NCI-H1417 treated with DMSO at 0.1 percent for 48 hours (cell line): ENCODE results near the gene DDX17.

ENCODE experiments used
- DNase-seq: peaks from one replicate; lab custom pipeline; 2025; lab: John Stamatoyannopoulos, UW

The DDX17 gene

GRCh38 chr22:38506118-38506962 lies at the start of gene DDX17:
DDX17 (minus strand) TSS chr22:38506311.
- peak; percentile 81 for DNase-seq

- no peak for DNase-seq
Measured at GRCh38 chr22:38554281-38554680, 48.2 kb upstream of the DDX17 start.

GRCh38 chr22:38549101-38549894 lies 43.2 kb upstream of the DDX17 start:
- DNase-seq, result no peak

- no peak for DNase-seq
Measured at GRCh38 chr22:38540701-38541100, 34.6 kb upstream of the DDX17 start.

GRCh38 chr22:38531251-38531938 lies 25.3 kb upstream of the DDX17 start:
- DNase-seq, result no peak

GRCh38 chr22:38524429-38524828 lies 18.3 kb upstream of the DDX17 start:
- DNase-seq, result no peak

GRCh38 chr22:38523479-38523878 lies 17.4 kb upstream of the DDX17 start:
- no peak for DNase-seq

GRCh38 chr22:38523029-38523428 lies 16.9 kb upstream of the DDX17 start:
- no peak for DNase-seq

GRCh38 chr22:38519453-38520250 lies 13.5 kb upstream of the DDX17 start:
- no peak for DNase-seq

GRCh38 chr22:38518620-38519019 lies 12.5 kb upstream of the DDX17 start:
- no peak for DNase-seq

GRCh38 chr22:38513063-38513462 lies 7.0 kb upstream of the DDX17 start:
- DNase-seq, result no peak

- no peak for DNase-seq
Measured at GRCh38 chr22:38510416-38510970, 4.4 kb upstream of the DDX17 start.

- DNase-seq, result no peak
Measured at GRCh38 chr22:38505541-38506117, 482 bp downstream of the DDX17 start.

- no peak for DNase-seq
Measured at GRCh38 chr22:38504731-38505540, 1.2 kb downstream of the DDX17 start.

GRCh38 chr22:38503021-38503420 lies 3.1 kb downstream of the DDX17 start:
- no peak for DNase-seq

GRCh38 chr22:38501797-38502672 lies 4.1 kb downstream of the DDX17 start:
- DNase-seq, result no peak

GRCh38 chr22:38497869-38498268 lies 8.2 kb downstream of the DDX17 start:
- DNase-seq, result no peak

GRCh38 chr22:38494939-38495338 lies 11.2 kb downstream of the DDX17 start:
- DNase-seq, result no peak

- DNase-seq, result no peak
Measured at GRCh38 chr22:38494498-38494897, 11.6 kb downstream of the DDX17 start.
